Activated naive CD4-positive, alpha-beta T cell treated with Interleukin-2 at 50 U/mL for 16 hours (primary cell): ENCODE measurements around the gene DENND2D.

Experiments
- DNase-seq: peaks from one replicate; pipeline ENCODE4 v3.0.0-alpha.2; 2020

DENND2D gene

DNA sequence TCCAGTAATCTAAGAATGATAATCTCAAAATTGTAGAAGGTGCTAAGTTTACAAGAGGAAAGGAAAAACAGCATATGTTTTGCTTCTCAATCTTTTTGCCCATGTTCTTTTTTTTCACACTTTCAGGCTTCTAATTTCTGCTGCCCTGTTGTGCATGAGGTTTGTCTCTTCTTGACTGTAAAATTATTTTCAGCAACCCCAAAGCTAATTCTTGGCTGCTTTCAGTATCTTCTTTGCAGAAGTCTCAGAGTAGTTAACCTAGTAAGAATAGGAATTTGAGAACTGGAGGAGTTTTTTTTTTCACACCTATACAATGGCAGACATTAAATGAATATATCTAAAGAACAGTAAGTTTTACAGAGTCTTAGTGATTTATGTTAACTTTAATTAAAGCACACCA is 26.4 kb downstream of the DENND2D start:
- no peak for DNase-seq

- DNase-seq: no peak
These were observed 28.0 kb downstream of the DENND2D start for GRCh38 chr1:111172463-111172862.

- DNase-seq: no peak
These were observed 36.3 kb downstream of the DENND2D start for GRCh38 chr1:111164151-111164550.

- DNase-seq: no peak
These were observed 37.1 kb downstream of the DENND2D start for GRCh38 chr1:111163363-111163762.

- DNase-seq: no peak
These were observed 38.0 kb downstream of the DENND2D start for GRCh38 chr1:111162488-111162880.

DNA sequence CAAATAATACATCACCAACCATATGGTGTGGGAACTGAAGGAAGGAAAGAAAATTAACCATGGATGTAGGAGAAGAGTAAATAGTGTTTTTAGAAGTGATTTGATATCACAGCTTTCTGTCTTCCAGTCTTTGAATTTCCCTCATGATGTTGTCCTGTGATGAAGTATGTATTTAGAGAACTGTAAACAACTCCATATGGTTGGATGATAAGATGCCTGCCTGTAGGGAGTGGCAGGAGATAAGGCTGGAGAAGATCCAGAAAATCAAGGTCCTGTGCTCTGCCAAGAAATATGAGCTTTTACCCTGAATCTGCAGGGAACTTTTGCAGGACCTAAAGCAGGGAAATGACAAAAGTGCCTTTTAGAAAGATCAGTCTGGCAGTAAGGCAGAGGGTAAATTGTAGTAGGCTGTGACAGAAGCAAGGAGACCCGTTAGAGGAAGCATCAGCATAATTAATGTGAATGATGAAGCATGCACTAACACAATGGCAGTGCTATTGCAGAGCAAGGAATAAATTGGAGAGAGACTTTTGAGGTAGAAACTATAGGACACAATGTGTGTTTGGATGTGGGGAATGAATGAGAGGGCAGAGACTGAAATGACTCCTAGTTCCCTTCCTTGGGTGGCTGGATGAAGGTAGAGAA is 38.5 kb downstream of the DENND2D start:
- DNase-seq: no peak

DNA sequence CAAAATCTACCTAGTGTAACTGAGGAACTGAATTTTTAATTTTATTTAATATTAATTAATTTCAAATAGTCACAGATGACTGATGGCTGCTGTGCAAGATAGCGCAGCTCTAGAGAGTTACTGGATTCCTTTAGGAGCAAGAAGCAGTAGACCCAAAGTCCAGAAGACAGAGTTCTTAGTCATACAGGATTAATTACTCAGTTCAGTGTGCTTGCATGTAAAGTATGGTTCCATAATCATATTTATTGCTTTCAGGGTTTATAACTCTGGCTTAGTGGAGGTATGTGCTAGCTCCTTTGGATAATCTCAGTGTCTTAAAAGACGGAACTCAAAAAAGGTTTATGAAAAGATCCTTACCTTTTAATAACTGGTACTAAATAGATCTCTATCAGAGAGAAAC is 43.0 kb downstream of the DENND2D start:
- DNase-seq: no peak

- DNase-seq: no peak
These were observed 46.1 kb downstream of the DENND2D start for GRCh38 chr1:111154021-111154999.

- no peak for DNase-seq
These were observed 48.6 kb downstream of the DENND2D start for GRCh38 chr1:111151838-111152237.

- DNase-seq: no peak
These were observed 52.0 kb downstream of the DENND2D start for GRCh38 chr1:111148376-111148881.

GRCh38 chr1:111147948-111148347 is 52.5 kb downstream of the DENND2D start:
- no peak for DNase-seq

- no peak for DNase-seq
These were observed 54.3 kb downstream of the DENND2D start for GRCh38 chr1:111145963-111146768.

DNA sequence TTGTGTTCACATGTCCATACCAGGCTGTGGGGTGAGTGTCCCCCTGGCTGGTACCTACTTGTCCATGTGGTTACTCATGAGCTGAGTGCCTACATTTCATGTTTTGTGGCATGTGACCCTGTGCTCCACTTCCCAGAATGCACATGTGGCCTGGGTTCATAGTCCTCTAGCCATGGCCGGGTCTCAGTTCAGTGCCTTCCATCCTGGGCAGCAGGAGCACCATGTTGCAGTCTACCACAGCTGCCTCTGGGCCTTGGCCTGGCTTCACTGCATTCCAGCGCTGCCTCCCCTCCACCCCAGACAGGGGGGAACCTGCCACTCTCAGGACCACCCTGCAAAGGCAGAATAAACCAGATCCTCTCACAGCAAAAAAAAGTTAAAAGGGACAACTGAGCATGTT is 54.9 kb downstream of the DENND2D start:
- DNase-seq: no peak

DNA sequence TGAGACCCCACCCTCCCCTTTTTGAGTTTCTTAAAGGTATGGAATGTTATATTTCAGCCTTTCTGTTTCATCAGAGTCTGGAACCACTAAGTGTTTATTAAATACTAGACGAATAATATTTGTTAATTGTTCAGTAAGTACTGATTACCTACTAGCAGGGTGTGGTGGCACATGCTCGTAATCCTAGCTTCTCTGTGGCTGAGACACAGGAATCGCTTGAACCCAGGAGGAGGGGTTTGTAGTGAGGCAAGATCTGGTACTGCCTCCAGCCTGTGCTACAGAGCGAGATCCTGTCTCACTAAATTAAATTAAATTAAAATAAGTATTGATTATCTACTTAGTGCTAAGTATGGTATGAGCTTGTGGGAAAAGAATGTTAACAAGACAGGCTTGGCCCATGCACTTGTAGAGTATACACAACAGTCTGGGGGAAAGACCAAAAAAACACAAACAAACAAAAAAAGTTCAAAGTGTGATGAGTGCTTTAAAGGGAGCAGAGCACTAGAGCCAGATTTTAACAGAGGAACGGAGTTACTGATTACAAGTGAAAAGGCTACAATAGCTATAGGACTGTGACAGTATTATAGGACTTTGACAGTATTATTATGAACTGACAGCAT is 58.0 kb downstream of the DENND2D start:
- no peak for DNase-seq

- DNase-seq: no peak
These were observed 58.9 kb downstream of the DENND2D start for GRCh38 chr1:111141245-111142220.

GRCh38 chr1:111140680-111140967 is 59.8 kb downstream of the DENND2D start:
- DNase-seq: no peak

- DNase-seq: peak; percentile 93
These were observed 60.3 kb downstream of the DENND2D start, which contains the start of the genes CEPT1 and DRAM2 for GRCh38 chr1:111139956-111140679. Gene CEPT1 (plus strand): TSS chr1:111140223. CDS start chr1:111147715, 7,492 bp downstream. Gene DRAM2 (minus strand): TSS chr1:111140093. CDS start chr1:111131554, 8,539 bp downstream.

DNA sequence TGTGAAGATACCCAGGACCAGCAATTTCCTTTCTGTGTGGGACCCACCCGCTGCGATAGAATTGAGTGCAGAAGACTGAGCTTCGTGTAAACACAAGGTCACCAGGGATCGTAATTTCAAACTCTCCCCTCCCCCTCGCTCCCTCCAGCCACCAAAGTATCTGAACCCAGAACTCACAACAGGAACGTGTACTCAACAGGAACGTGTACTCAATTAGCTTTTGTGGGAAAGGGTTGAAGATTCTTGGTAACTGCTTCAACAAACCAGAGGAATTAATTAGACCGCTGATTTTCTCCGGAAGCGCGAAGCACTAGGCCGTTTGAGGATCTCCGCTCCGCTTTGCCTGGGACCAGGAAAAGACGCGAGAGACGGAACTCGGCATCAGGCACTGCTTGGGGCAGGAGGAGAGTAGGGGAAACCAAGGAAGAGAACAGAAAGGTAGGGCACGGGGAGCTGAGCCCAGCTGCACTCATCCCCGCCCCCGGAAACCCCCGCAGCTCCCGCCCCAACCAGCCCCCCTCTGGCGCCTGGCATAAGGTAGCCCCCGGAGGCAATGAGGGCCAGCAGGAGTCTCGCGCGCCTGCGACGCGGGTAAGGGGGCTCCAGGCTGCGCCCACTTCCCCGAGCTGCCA is 61.0 kb downstream of the DENND2D start:
- DNase-seq: no peak
